GM19239 (cell line): ENCODE measurements around the gene SLX4IP.

Experiments used
- DNase-seq: peaks from one replicate; pipeline ENCODE4 v3.0.0; 2011; ENCODE audit warnings: low spot score; ENCODE audit not compliant: insufficient read length
- FAIRE-seq: peaks from 2 replicates; lab custom pipeline; 2011; peaks lifted over from hg19 to GRCh38; lab: Jason Lieb, UNC

SLX4IP gene

GRCh38 chr20:10561302-10561701 is 126.2 kb downstream of the SLX4IP start:
- FAIRE-seq (no peak), DNase-seq (no peak)

GRCh38 chr20:10562899-10563298 is 127.8 kb downstream of the SLX4IP start:
- no peak for DNase-seq
- FAIRE-seq: no peak

GRCh38 chr20:10563935-10564492 is 128.9 kb downstream of the SLX4IP start:
- DNase-seq: no peak
- no peak for FAIRE-seq

- no peak for FAIRE-seq
These were observed 130.3 kb downstream of the SLX4IP start for GRCh38 chr20:10565191-10565921.

GRCh38 chr20:10565922-10566897 is 131.1 kb downstream of the SLX4IP start:
- FAIRE-seq (no peak), DNase-seq (no peak)

More at GRCh38 chr20:10565191-10565921, 130.3 kb downstream of the SLX4IP start:
- DNase-seq: no peak

GRCh38 chr20:10568032-10568431 is 132.9 kb downstream of the SLX4IP start:
- no peak for FAIRE-seq
- DNase-seq: no peak

- no peak for DNase-seq
- no peak for FAIRE-seq
These were observed 136.3 kb downstream of the SLX4IP start for GRCh38 chr20:10571313-10571815.

- DNase-seq (no peak), FAIRE-seq (no peak)
These were observed 137.7 kb downstream of the SLX4IP start for GRCh38 chr20:10572853-10573252.

GRCh38 chr20:10573273-10573950 is 138.3 kb downstream of the SLX4IP start:
- no peak for DNase-seq
- no peak for FAIRE-seq

GRCh38 chr20:10573951-10574339 is 138.8 kb downstream of the SLX4IP start:
- DNase-seq: no peak
- no peak for FAIRE-seq

GRCh38 chr20:10576411-10577090 is 141.4 kb downstream of the SLX4IP start:
- no peak for FAIRE-seq
- no peak for DNase-seq

GRCh38 chr20:10577648-10578047 is 142.5 kb downstream of the SLX4IP start:
- FAIRE-seq (peak; percentile 28), DNase-seq (no peak)

GRCh38 chr20:10578607-10579006 is 143.5 kb downstream of the SLX4IP start:
- FAIRE-seq (peak; percentile 45), DNase-seq (no peak)

- no peak for DNase-seq
- FAIRE-seq: no peak
These were observed 144.8 kb downstream of the SLX4IP start for GRCh38 chr20:10579942-10580341.

GRCh38 chr20:10580700-10581099 is 145.6 kb downstream of the SLX4IP start:
- DNase-seq: no peak
- no peak for FAIRE-seq

GRCh38 chr20:10581823-10582222 is 146.7 kb downstream of the SLX4IP start:
- no peak for DNase-seq
- FAIRE-seq: no peak

GRCh38 chr20:10584371-10584770 is 149.3 kb downstream of the SLX4IP start:
- FAIRE-seq: no peak
- DNase-seq: no peak

GRCh38 chr20:10585308-10585707 is 150.2 kb downstream of the SLX4IP start:
- no peak for DNase-seq
- no peak for FAIRE-seq

GRCh38 chr20:10586296-10586695 is 151.2 kb downstream of the SLX4IP start:
- no peak for FAIRE-seq
- no peak for DNase-seq
